ENCODE results near the gene MYO1C. TPM values are rescaled to one million over a fixed set of nuclear protein-coding genes. Genes with fewer than 3 reads are reported as not detected.
"Not testable (repeated sequence)": the region's sequence is repeated elsewhere in the genome, so short reads cannot be mapped to it uniquely, and the experiment has no call there.

The MYO1C gene
- total RNA-seq, 1 donor from 2014 or later: 184 TPM

GRCh38 chr17:1420163-1420562, 72.3 kb downstream of the MYO1C start:
- TF ChIP-seq CTCF (IDR thresholded peaks at IDR 0.05): no peak
- Mint-ChIP-seq H3K9me3 (ENCODE audit: unreplicated experiment) (no peaks in the 10 kb centered on the region), H3K27me3 (ENCODE audit: unreplicated experiment) (no peaks in the 10 kb centered on the region), H3K27ac (ENCODE audit: unreplicated experiment) (no peak overlapping the region), H3K36me3 (ENCODE audit: unreplicated experiment) (peaks cover 13% of the 10 kb centered on the region), H3K4me3 (ENCODE audit: unreplicated experiment) (no peak overlapping the region), H3K4me1 (ENCODE audit: unreplicated experiment) (peaks cover 25% of the 10 kb centered on the region)
- no peak for DNase-seq (ENCODE audit: extremely low spot score, unreplicated experiment)

- H3K27me3 Mint-ChIP-seq (ENCODE audit: unreplicated experiment); H3K9me3 Mint-ChIP-seq (ENCODE audit: unreplicated experiment); H3K27ac Mint-ChIP-seq (ENCODE audit: unreplicated experiment); DNase-seq (ENCODE audit: extremely low spot score, unreplicated experiment); H3K4me3 Mint-ChIP-seq (ENCODE audit: unreplicated experiment): not testable (repeated sequence)
- H3K36me3 Mint-ChIP-seq (ENCODE audit: unreplicated experiment): peaks cover 16% of the 10 kb centered on the region
- H3K4me1 Mint-ChIP-seq (ENCODE audit: unreplicated experiment): peaks cover 23% of the 10 kb centered on the region
Measured at GRCh38 chr17:1418476-1418875, 74.0 kb downstream of the MYO1C start.

- DNase-seq (ENCODE audit: extremely low spot score, unreplicated experiment): no peak
- no peak for TF ChIP-seq CTCF (IDR thresholded peaks at IDR 0.05)
- no peak overlapping the region for H3K4me3 Mint-ChIP-seq (ENCODE audit: unreplicated experiment)
- no peaks in the 10 kb centered on the region for H3K27me3 Mint-ChIP-seq (ENCODE audit: unreplicated experiment)
- H3K27ac Mint-ChIP-seq (ENCODE audit: unreplicated experiment): no peak overlapping the region
- H3K4me1 Mint-ChIP-seq (ENCODE audit: unreplicated experiment): peaks cover 20% of the 10 kb centered on the region
- no peaks in the 10 kb centered on the region for H3K9me3 Mint-ChIP-seq (ENCODE audit: unreplicated experiment)
- peaks cover 12% of the 10 kb centered on the region for H3K36me3 Mint-ChIP-seq (ENCODE audit: unreplicated experiment)
Measured at GRCh38 chr17:1416414-1416813, 76.1 kb downstream of the MYO1C start.

GRCh38 chr17:1414634-1415033, 77.9 kb downstream of the MYO1C start:
- H3K27ac Mint-ChIP-seq (ENCODE audit: unreplicated experiment): peak overlapping the region; percentile 52
- peaks cover 7% of the 10 kb centered on the region for H3K36me3 Mint-ChIP-seq (ENCODE audit: unreplicated experiment)
- no peak for TF ChIP-seq CTCF (IDR thresholded peaks at IDR 0.05)
- H3K27me3 Mint-ChIP-seq (ENCODE audit: unreplicated experiment): no peaks in the 10 kb centered on the region
- H3K9me3 Mint-ChIP-seq (ENCODE audit: unreplicated experiment): no peaks in the 10 kb centered on the region
- no peak overlapping the region for H3K4me3 Mint-ChIP-seq (ENCODE audit: unreplicated experiment)
- peaks cover 21% of the 10 kb centered on the region for H3K4me1 Mint-ChIP-seq (ENCODE audit: unreplicated experiment)
- DNase-seq (ENCODE audit: extremely low spot score, unreplicated experiment): no peak

Other genes starting within 250 kb of the MYO1C start
- not detected in 2 replicates for gene BHLHA9, start 222.2 kb downstream of the MYO1C start, total RNA-seq
- gene TRARG1, start 213.0 kb downstream of the MYO1C start, total RNA-seq: not detected in 2 replicates
- 458 and 476 TPM in 2 replicates for gene YWHAE, start 92.5 kb downstream of the MYO1C start, total RNA-seq
- gene CRK, start 36.5 kb downstream of the MYO1C start, total RNA-seq: 55.8 and 57.1 TPM in 2 replicates
- gene INPP5K, start 23.9 kb upstream of the MYO1C start, total RNA-seq: 44.5 and 49.4 TPM in 2 replicates
- 65.0 and 71.0 TPM in 2 replicates for gene PITPNA, start 70.1 kb upstream of the MYO1C start, total RNA-seq
- 4.7 and 7.3 TPM in 2 replicates for gene SLC43A2, start 136.1 kb upstream of the MYO1C start, total RNA-seq
- gene SCARF1, start 153.0 kb upstream of the MYO1C start, total RNA-seq: 0.21 and 0.64 TPM in 2 replicates
- 1.2 and 2.6 TPM in 2 replicates for gene RILP, start 157.2 kb upstream of the MYO1C start, total RNA-seq
- 238 and 262 TPM in 2 replicates for gene PRPF8, start 192.2 kb upstream of the MYO1C start, total RNA-seq
- gene TLCD2, start 217.7 kb upstream of the MYO1C start, total RNA-seq: 4.2 and 4.7 TPM in 2 replicates
- gene WDR81, start 232.0 kb upstream of the MYO1C start, total RNA-seq: 30.8 and 33.3 TPM in 2 replicates